Right lobe of liver (tissue), 4 donors: ENCODE results near the gene CAB39L.

ENCODE experiments used
- CTCF ChIP-seq, 4 donors: fragments of 200-600 bp in 3 of 4; fragments of 450-650 bp in 1 of 4; IDR thresholded peaks; one replicate each; pipeline versions ENCODE4 v1.5.1 to v1.8.0; 2016 to 2022; ENCODE audit warnings: antibody characterized with exemption in 4 of 4, mild to moderate bottlenecking in 2 of 4
- POLR2A ChIP-seq: fragments of 450-650 bp; IDR thresholded peaks from one replicate; pipeline ENCODE4 v1.6.1; 2017; ENCODE audit warnings: antibody characterized with exemption, mild to moderate bottlenecking
- donor health status: DM: no; HTN: no; CAD: no.
- donor health status: DM: no; HTN: no; CAD: no.
- donor health status: DM: no; HTN: yes; CAD: no.

GRCh38 chr13:49319551-49319950, 124.3 kb downstream of the CAB39L start:
- no peak for TF ChIP-seq CTCF (IDR thresholded peaks at IDR 0.05)
- TF ChIP-seq POLR2A, result no peak
